HG03520 (cell line): ENCODE measurements around the gene ADPRM.

ENCODE experiments used
- ATAC-seq: cut with Tn5 transposase; IDR thresholded peaks from one replicate; pipeline ENCODE4 v1.9.1; 2021; ENCODE audit warnings: mild to moderate bottlenecking, moderate library complexity; ENCODE audit not compliant: unreplicated experiment

Gene ADPRM

GRCh38 chr17:10738521-10739258 lies 41.3 kb downstream of the ADPRM start:
- no peak for ATAC-seq

- no peak for ATAC-seq
Measured at GRCh38 chr17:10739386-10739785, 42.0 kb downstream of the ADPRM start.

- no peak for ATAC-seq
Measured at GRCh38 chr17:10741416-10742135, 44.2 kb downstream of the ADPRM start.

- ATAC-seq: no peak
Measured at GRCh38 chr17:10742431-10742830, 45.0 kb downstream of the ADPRM start.

GRCh38 chr17:10743316-10744009 lies 46.1 kb downstream of the ADPRM start:
- ATAC-seq: no peak

- no peak for ATAC-seq
Measured at GRCh38 chr17:10744501-10745000, 47.2 kb downstream of the ADPRM start.

- no peak for ATAC-seq
Measured at GRCh38 chr17:10745231-10745630, 47.8 kb downstream of the ADPRM start.

- no peak for ATAC-seq
Measured at GRCh38 chr17:10748531-10749181, 51.3 kb downstream of the ADPRM start.

GRCh38 chr17:10750210-10750609 lies 52.8 kb downstream of the ADPRM start:
- ATAC-seq: no peak

GRCh38 chr17:10751563-10751962 lies 54.2 kb downstream of the ADPRM start:
- no peak for ATAC-seq

- no peak for ATAC-seq
Measured at GRCh38 chr17:10752696-10753095, 55.3 kb downstream of the ADPRM start.

- no peak for ATAC-seq
Measured at GRCh38 chr17:10754109-10754508, 56.7 kb downstream of the ADPRM start.

GRCh38 chr17:10754861-10755591 lies 57.6 kb downstream of the ADPRM start:
- no peak for ATAC-seq

- ATAC-seq: no peak
Measured at GRCh38 chr17:10755592-10756127, 58.3 kb downstream of the ADPRM start.

- no peak for ATAC-seq
Measured at GRCh38 chr17:10756185-10756584, 58.8 kb downstream of the ADPRM start.

GRCh38 chr17:10756619-10757018 lies 59.2 kb downstream of the ADPRM start:
- ATAC-seq: no peak

GRCh38 chr17:10757067-10757466 lies 59.7 kb downstream of the ADPRM start:
- no peak for ATAC-seq

- no peak for ATAC-seq
Measured at GRCh38 chr17:10757647-10758046, 60.3 kb downstream of the ADPRM start.

- ATAC-seq: no peak
Measured at GRCh38 chr17:10758062-10758461, 60.7 kb downstream of the ADPRM start.
